B cell (primary cell): ENCODE measurements around the gene PHACTR3. TPM values are rescaled to one million over a fixed set of nuclear protein-coding genes. Genes with fewer than 3 reads are reported as not detected.

Source experiments
- ATAC-seq: fragments of 200-7000 bp; cut with Tn5 transposase; one replicate; pipeline ENCODE4 v1.10.0; 2021; ENCODE audit warnings: low read depth, mild to moderate bottlenecking, moderate number of reproducible peaks, moderate library complexity
- CTCF ChIA-PET: fragments of 350-600 bp; sonication (Branson Sonifier 250); formaldehyde crosslinking; loops from one replicate; lab custom pipeline; 2021; ENCODE audit warnings: antibody characterized with exemption, inconsistent platforms; lab: Charles Lee
- POLR2A ChIA-PET: fragments of 350-600 bp; sonication (Branson Sonifier 250); formaldehyde crosslinking; loops from one replicate; lab custom pipeline; 2021; ENCODE audit warnings: antibody characterized with exemption; lab: Charles Lee
- DNase-seq: peaks from one replicate; pipeline ENCODE4 v3.0.0; 2013
- H2AFZ ChIP-seq: 2 replicates; pipeline ENCODE4 v1.6.1; 2012; ENCODE audit warnings: mild to moderate bottlenecking, low read depth, low read length; ENCODE audit not compliant: insufficient read depth, poor library complexity, severe bottlenecking
- H3K27ac ChIP-seq, 2 donors: 1 replicate in 1 of 2; 2 replicates in 1 of 2; pipeline ENCODE4 v1.5.1; 2012 to 2013; ENCODE audit warnings: low read length in 2 of 2, mild to moderate bottlenecking in 2 of 2, moderate library complexity in 1 of 2
- H3K27me3 ChIP-seq, 4 experiments: fragments of 200-600 bp in 1 of 4; sonication (generic) in 1 of 4; replicated peaks in 1 of 4; 1 replicate in 2 of 4; 2 replicates in 2 of 4; pipeline versions ENCODE4 v1.6.1 to v1.7.0; 2013 to 2016; ENCODE audit warnings: low read length in 3 of 4, mild to moderate bottlenecking in 2 of 4, mixed read lengths in 1 of 4, moderate library complexity in 1 of 4; ENCODE audit not compliant: insufficient read depth in 4 of 4, control insufficient read depth in 3 of 4; ENCODE audit errors: control extremely low read depth in 1 of 4
- H3K36me3 ChIP-seq, 2 experiments: replicated peaks in 1 of 2; 1 replicate in 1 of 2; 2 replicates in 1 of 2; pipeline versions ENCODE4 v1.6.1 to v1.7.1; 2013; ENCODE audit warnings: low read length in 1 of 2; ENCODE audit not compliant: insufficient read depth in 2 of 2, control insufficient read depth in 1 of 2; ENCODE audit errors: control extremely low read depth in 1 of 2, extremely low read depth in 1 of 2
- H3K4me1 ChIP-seq, 2 donors: fragments of 200-600 bp in 1 of 2; sonication (generic) in 1 of 2; 1 replicate in 1 of 2; 2 replicates in 1 of 2; pipeline versions ENCODE4 v1.5.1 to v1.6.1; 2013 to 2017; ENCODE audit warnings: low read length in 2 of 2; ENCODE audit not compliant: control insufficient read depth in 2 of 2, insufficient read depth in 2 of 2
- H3K4me2 ChIP-seq: replicated peaks from 2 replicates; pipeline ENCODE3; 2012; ENCODE audit warnings: mild to moderate bottlenecking, low read depth, low read length; ENCODE audit not compliant: poor library complexity, severe bottlenecking
- H3K4me3 ChIP-seq, 5 experiments: fragments of 200-600 bp in 1 of 5; sonication (generic) in 1 of 5; 1 replicate in 3 of 5; 2 replicates in 2 of 5; pipeline versions ENCODE4 v1.5.1 to v1.7.0; 2011 to 2016; ENCODE audit warnings: low read length in 4 of 5, mild to moderate bottlenecking in 4 of 5, low read depth in 2 of 5, control low read depth in 1 of 5, moderate library complexity in 1 of 5; ENCODE audit not compliant: insufficient read depth in 1 of 5; ENCODE audit errors: control extremely low read depth in 1 of 5, extremely low read depth in 1 of 5
- H3K79me2 ChIP-seq: fragments of 200-600 bp; sonication (generic); one replicate; pipeline ENCODE4 v1.6.0; 2016; ENCODE audit warnings: low read length; ENCODE audit not compliant: control insufficient read depth, insufficient read depth
- H3K9ac ChIP-seq: fragments of 200-600 bp; sonication (generic); 2 replicates; pipeline ENCODE4 v1.6.1; 2017; ENCODE audit warnings: mild to moderate bottlenecking, low read length, moderate library complexity
- H3K9me3 ChIP-seq, 3 donors: one replicate each; pipeline versions ENCODE4 v1.6.1 to v1.7.1; 2013; ENCODE audit warnings: low read length in 2 of 3; ENCODE audit not compliant: control insufficient read depth in 2 of 3, insufficient read depth in 1 of 3; ENCODE audit errors: control extremely low read depth in 1 of 3
- H4K20me1 ChIP-seq: 2 replicates; pipeline ENCODE4 v1.6.0; 2012; ENCODE audit warnings: mild to moderate bottlenecking, low read length; ENCODE audit not compliant: insufficient read depth, control insufficient read depth, poor library complexity, severe bottlenecking
- H3K27ac Mint-ChIP-seq: one replicate; pipeline ENCODE4 v1.8.0; 2021; ENCODE audit warnings: mixed read lengths
- H3K27me3 Mint-ChIP-seq: one replicate; pipeline ENCODE4 v1.8.0; 2021; ENCODE audit warnings: mixed read lengths
- H3K4me1 Mint-ChIP-seq: one replicate; pipeline ENCODE4 v1.8.0; 2021; ENCODE audit warnings: mixed read lengths
- H3K4me3 Mint-ChIP-seq: one replicate; pipeline ENCODE4 v1.8.0; 2021; ENCODE audit warnings: mixed read lengths
- H3K9me3 Mint-ChIP-seq: one replicate; pipeline ENCODE4 v1.8.0; 2022; ENCODE audit warnings: mixed read lengths; ENCODE audit not compliant: insufficient read depth
- CTCF ChIP-seq: fragments of 200-600 bp; IDR thresholded peaks from one replicate; pipeline ENCODE4 v1.8.0; 2022; ENCODE audit warnings: antibody characterized with exemption, mild to moderate bottlenecking
- EZH2 ChIP-seq: IDR thresholded peaks from 2 replicates; pipeline ENCODE4 v1.6.1; 2012; ENCODE audit warnings: borderline replicate concordance, low read depth, mild to moderate bottlenecking, moderate library complexity, low read length; ENCODE audit not compliant: insufficient read depth, poor library complexity, severe bottlenecking
- WGBS: methylation state at CpG from one replicate; pipeline ENCODE4 v1.1.5; 2013; ENCODE audit warnings: missing lambda C conversion rate; ENCODE audit not compliant: insufficient coverage; 5-methylcytosine and 5-hydroxymethylcytosine counted together
- intact Hi-C: fragments of 100-400 bp; cut with micrococcal nuclease; formaldehyde crosslinking; loops from one replicate; pipeline ENCODE4 v1.10.0; 2022
- polyA plus RNA-seq: library from polyadenylated mRNA; depleted of rRNA; stranded (reverse); fragments of >200 nt; gene quantifications from 2 replicates; pipeline ENCODE4 v1.2.3, GENCODE V29; 2012
- total RNA-seq, 2 donors: library from RNA; stranded (reverse); fragments of 120-200 nt in 1 of 2; gene quantifications; 1 replicate in 1 of 2; 2 replicates in 1 of 2; pipeline versions ENCODE4 v1.2.3 to v1.2.4, GENCODE V29; 2013 to 2022

PHACTR3 gene
- total and polyA plus RNA-seq, 2 donors (not counting 1 experiment from before 2014, with no cell fraction given) = not detected

- ATAC-seq = no peak
- no peaks in the 10 kb centered on the region for H3K4me1 ChIP-seq
- no peaks in the 10 kb centered on the region for H3K27me3 ChIP-seq
- TF ChIP-seq EZH2 = no peak
- TF ChIP-seq CTCF = no peak
- H3K27ac ChIP-seq = no peak overlapping the region
- Mint-ChIP-seq H3K4me1 (no peaks in the 10 kb centered on the region), H3K4me3 (no peak overlapping the region), H3K27ac (no peak overlapping the region), H3K9me3 (no peaks in the 10 kb centered on the region), H3K27me3 (peaks cover 5% of the 10 kb centered on the region)
- H2AFZ ChIP-seq = no peak overlapping the region
- H3K79me2 ChIP-seq = no peaks in the 10 kb centered on the region
- H3K4me2 ChIP-seq = no peak overlapping the region
- no peaks in the 10 kb centered on the region for H3K36me3 ChIP-seq
- CTCF ChIA-PET = no interaction called here
- intact Hi-C loops = no loop called here
- no peaks in the 10 kb centered on the region for H3K9me3 ChIP-seq
- WGBS = 84% methylated on average over 5 of the region's 11 CpGs
- no peak overlapping the region for H3K4me3 ChIP-seq
- no peaks in the 10 kb centered on the region for H4K20me1 ChIP-seq
- H3K9ac ChIP-seq = no peak overlapping the region
- POLR2A ChIA-PET = no interaction called here
- no peak for DNase-seq
Observed at GRCh38 chr20:59809630-59810448, 205.5 kb downstream of the PHACTR3 start.

DNA sequence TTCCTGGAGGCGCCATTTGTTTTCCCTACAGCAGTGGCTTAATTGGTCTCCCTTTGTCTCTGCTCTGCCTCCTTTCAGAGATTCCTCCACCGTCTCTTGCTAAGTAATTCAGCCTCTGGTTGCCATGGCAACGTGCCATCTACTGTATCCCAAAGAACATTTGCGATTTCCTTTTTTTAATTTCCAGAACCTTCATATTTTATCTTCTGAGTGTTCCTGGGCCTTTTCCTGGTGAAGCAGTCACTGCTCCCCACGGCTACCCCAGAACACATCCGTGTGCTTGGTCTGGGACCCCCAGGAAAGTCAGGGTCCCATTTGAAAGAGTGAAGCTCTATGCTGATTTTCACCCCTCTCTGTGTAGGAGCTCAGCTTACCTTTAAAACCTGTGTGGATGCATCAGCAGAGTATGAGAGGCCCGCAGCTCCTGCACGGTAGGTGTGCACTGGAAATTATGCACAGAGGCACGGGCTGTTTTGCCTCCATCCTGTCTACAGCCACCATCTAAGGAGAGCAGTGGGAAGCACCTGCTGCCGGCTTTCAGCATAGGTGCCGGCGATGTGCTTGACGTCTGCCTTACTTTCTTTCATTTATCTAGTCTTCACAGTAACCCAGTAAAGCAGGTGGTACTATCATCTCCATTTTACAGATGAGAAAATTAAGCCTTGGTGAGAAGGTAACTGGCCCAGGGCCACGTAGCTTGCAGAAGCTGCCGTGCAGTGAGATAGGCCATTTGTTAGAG is 206.3 kb downstream of the PHACTR3 start:
- no peak overlapping the region for H3K4me3 Mint-ChIP-seq
- Histone ChIP-seq H3K79me2 (no peaks in the 10 kb centered on the region), H3K4me2 (no peak overlapping the region), H3K4me3 (no peak overlapping the region), H2AFZ (no peak overlapping the region), H3K4me1 (no peaks in the 10 kb centered on the region), H3K9ac (no peak overlapping the region), H3K9me3 (no peaks in the 10 kb centered on the region), H3K27me3 (no peaks in the 10 kb centered on the region), H3K27ac (no peak overlapping the region), H4K20me1 (no peaks in the 10 kb centered on the region), H3K36me3 (no peaks in the 10 kb centered on the region)
- intact Hi-C loops = no loop called here
- TF ChIP-seq EZH2 (no peak), CTCF (no peak)
- 87% methylated on average over 14 of the region's 15 CpGs for WGBS
- H3K27me3 Mint-ChIP-seq = no peaks in the 10 kb centered on the region
- DNase-seq (no peak), ATAC-seq (no peak)
- ChIA-PET CTCF (no interaction called here), POLR2A (no interaction called here)
- no peak overlapping the region for H3K27ac Mint-ChIP-seq
- no peaks in the 10 kb centered on the region for H3K4me1 Mint-ChIP-seq
- no peaks in the 10 kb centered on the region for H3K9me3 Mint-ChIP-seq
